ENCODE results near the gene SCARF2.
A peak's percentile ranks its signal among the peaks of the same experiment; 100 is the strongest.
"Not testable (repeated sequence)": the region's sequence is repeated elsewhere in the genome, so short reads cannot be mapped to it uniquely, and the experiment has no call there.

The SCARF2 gene

GRCh38 chr22:20406686-20407408 is 30.8 kb downstream of the SCARF2 start:
- DNase-seq = no peak

DNA sequence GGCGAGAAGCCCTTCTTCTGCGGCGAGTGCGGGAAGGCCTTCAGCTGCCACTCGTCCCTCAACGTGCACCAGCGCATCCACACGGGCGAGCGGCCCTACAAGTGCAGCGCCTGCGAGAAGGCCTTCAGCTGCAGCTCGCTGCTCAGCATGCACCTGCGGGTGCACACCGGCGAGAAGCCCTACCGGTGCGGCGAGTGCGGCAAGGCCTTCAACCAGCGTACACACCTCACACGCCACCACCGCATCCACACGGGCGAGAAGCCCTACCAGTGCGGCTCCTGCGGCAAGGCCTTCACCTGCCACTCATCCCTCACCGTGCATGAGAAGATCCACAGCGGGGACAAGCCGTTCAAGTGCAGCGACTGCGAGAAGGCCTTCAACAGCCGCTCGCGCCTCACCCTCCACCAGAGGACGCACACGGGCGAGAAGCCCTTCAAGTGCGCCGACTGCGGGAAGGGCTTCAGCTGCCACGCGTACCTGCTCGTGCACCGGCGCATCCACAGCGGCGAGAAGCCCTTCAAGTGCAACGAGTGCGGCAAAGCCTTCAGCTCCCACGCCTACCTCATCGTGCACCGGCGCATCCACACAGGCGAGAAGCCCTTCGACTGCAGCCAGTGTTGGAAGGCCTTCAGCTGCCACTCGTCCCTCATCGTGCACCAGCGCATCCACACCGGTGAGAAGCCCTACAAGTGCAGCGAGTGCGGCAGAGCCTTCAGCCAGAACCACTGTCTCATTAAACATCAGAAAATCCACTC is 31.5 kb downstream of the SCARF2 start:
- no peak for DNase-seq

- DNase-seq = no peak
Measured at GRCh38 chr22:20405291-20405930, 32.2 kb downstream of the SCARF2 start.

DNA sequence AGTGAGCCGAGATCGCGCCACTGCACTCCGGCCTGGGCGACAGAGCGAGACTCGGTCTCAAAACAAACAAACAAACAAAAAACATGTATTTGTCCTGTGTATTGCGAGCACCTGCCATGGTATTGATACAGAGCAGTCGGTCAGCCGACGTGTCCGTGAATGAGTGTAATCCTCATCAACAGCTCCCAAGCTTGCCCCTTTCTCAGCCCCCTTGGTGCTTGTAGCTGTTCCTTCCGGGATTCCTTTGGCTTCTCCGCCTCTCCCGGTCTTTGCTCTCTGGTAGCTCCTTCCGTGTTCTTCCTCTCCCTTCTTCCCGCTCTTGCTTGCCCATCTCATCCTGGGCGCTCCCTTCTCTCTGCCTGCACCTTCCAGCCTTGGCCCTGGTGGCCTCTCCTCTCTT is 32.7 kb downstream of the SCARF2 start:
- no peak for DNase-seq

GRCh38 chr22:20403779-20404140 is 33.9 kb downstream of the SCARF2 start:
- DNase-seq = no peak

GRCh38 chr22:20402960-20403778 is 34.5 kb downstream of the SCARF2 start:
- DNase-seq = no peak

GRCh38 chr22:20401376-20402014 is 36.1 kb downstream of the SCARF2 start:
- DNase-seq = no peak

DNA sequence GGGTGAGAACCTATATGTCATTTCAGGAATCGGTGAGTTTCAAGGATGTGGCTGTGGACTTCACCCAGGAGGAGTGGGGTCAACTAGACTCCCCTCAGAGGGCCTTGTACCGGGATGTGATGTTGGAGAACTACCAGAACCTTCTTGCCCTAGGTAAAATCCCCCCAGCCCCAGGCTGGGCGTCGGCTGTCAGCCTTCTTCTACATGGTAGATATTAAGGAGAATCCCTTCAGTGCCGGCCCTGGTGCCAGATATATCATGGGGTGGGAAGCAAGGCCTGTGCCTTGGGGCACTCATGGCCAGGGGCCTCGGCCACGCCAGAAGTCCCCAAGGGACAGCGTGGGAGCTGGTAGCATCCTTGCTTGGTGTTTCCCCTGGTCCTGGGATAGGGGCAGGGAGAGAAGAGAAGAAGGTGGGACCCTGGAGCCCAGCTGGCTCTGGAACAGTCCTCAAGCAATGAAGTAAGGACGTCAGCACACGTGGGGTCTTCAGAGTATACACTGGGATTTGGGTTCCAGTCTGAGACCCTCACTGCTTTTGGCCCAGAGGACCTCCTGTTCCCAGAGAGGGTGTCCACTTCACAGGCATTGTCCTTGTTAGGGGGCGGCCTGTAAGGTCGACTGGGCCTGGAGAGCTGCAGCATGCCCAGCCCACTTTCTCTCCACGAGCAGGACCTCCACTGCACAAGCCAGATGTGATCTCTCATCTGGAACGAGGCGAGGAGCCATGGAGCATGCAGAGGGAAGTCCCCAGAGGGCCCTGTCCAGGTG is 36.8 kb downstream of the SCARF2 start:
- DNase-seq = no peak

DNA sequence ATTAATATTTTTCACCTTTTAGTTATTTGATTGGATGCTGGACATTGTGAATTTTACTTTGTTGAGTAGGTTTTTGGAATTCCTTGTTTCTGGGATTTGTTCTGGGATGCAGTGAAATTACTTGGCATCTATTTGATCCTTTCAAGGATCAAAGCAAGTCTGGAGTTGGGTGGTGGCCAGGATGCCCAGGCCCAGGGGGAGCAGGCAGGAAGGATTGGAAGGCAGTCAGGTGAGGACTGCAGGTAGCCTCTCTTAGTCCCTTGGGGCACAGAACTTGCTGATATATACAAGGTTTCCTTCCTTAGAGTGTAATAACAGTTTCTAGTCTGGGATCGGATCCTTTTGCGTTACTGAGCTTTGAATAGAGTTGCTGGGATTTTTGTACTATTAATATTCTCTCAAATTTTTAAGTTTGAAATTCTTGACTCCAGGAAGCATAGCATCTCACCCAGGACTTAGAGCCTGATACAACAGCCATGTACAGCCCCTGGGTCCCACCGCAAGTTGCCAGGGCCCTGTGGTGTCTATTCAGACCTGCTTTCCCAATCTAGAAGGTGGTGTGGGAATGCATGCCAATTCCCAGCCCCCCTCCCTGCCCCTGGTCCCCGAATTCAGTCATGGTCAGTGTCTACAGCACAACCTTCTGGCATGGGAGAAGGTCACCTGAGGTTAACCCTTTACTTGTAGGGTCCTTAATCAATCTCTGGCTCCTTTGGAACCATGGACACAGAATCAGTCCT is 37.6 kb downstream of the SCARF2 start:
- no peak for DNase-seq

DNA sequence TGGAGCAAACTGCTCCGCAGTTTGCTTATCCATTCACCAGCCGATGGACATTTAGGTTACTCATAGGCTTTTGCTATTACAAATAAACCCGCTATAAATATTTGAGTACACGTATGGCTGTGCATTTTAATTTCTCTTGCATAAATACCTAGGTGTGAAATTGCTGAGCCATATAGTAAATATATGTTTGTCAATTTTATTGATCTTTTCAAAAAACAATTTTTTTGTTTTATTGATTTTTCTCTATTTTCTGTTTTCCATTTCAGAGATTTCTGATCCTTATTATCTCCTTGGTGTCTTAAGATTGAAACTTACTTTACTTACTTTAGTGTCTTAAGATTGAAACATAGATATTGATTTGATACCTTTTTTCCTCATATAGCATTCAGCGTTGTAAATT is 39.2 kb downstream of the SCARF2 start:
- no peak for DNase-seq

- no peak for DNase-seq
Measured at GRCh38 chr22:20397498-20397897, 40.1 kb downstream of the SCARF2 start.

DNA sequence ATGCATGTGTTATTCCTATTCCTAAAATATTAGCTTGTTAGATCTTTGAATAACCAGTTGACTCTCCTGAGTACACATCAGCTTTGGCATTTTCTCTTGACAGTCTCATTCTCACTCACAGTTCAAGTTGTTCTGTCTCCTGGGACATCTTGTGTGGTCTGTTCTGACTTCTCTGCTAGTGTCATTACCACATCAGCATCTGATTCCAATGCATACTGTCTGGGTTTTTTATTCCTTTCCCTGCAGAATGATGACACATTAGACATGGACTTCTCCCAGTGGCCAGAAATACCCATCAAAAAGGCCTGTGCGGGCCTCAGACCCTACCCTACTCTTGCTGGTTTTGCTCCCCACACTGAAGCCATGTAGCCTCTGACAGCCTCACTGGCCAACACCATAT is 41.0 kb downstream of the SCARF2 start:
- no peak for DNase-seq

DNA sequence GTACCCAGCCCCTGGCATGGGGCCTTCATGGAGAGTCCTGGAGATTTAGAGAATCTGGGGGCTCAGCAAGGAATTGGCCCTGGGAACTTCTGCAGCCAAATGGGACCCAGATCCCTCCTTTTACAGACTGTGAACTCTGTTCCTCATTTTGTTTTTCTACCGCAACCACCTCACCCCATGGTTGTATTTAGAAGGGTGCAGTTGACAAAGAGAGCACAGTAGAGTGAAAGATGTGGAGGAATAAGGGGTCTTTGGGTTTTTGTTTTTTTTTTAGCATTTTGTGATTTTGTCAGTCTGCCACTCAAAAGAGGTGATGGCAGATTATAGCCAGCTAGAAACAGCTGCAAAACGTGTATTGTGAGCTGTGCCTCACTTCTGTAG is 41.7 kb downstream of the SCARF2 start:
- DNase-seq = no peak

- no peak for DNase-seq
Measured at GRCh38 chr22:20395181-20395906, 42.3 kb downstream of the SCARF2 start.

DNA sequence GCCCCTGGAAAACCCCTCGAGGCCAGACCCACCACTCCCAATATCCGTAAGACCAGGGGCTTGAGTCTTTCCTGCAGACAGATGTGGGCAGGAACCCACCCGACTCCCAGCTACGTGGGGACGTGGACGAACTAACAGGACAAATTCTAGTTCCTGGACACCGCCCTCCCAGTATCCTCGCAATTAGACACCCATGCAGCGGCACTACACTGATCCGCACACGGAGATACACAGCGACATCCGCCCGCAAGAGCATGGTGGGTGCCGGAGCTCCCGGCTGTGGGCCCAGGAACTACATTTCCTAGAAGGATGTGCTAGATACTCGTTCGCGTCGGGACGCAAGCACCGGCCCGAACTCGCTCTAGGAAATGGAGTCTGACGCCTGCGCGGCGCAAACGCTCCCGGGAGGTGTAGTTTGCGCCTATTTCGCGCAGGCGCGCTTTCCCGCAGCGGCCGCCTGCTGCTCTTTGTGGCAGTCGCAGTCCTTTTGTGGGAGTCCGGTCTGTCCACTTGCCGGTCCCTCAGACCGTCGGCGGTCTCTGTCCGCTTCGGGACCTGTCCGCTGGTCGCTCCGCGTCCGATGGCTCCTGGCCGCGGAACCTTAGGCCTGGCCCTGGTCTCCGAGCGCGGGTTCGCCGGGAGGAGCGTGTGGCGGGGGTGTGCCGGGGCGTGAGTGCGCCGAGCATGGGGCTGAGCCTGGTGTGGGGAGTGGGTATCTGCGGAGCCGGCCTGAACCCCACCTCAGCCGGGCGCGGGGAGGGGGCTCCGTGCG is 43.7 kb downstream of the SCARF2 start, which contains the start of gene ZNF74:
ZNF74 (plus strand) TSS at position 447 of the 772 bp plus-strand sequence. CDS start 478 bp downstream, outside the sequence.
- DNase-seq = peak; percentile 95

DNA sequence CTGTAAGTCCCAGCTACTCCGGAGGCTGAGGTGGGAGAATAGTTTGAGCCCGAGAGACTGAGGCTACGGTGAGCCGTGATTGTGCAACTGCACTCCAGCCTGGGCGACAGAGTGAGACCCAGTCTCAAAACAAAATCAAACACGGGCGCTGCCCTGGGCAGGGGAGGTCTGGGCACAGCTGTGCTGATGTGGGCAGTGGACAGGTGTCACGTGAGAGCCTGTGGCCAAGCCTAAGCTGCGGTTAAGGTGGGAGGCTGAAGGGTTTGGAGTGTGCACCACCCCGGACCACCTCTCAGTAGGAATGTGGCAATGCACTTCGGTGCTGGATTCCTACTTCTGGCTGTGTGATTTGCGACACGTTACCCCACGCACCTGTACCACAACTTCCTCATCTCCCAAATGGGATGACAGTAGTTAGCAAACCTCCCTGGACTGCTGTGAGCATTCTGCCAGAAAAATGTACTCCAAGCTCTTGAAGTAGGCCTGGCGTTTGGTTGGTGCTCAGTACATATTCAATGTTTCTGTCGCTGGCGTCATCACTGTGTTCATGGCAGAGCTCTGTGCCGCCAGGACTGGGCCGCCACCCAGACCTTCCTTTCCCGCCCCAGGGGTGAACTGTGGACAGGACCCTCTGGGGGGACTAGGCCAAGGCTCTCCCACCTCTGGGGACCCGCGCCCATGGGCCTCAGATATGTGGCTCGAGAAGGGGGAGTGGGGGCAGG is 44.5 kb downstream of the SCARF2 start:
- no peak for DNase-seq

DNA sequence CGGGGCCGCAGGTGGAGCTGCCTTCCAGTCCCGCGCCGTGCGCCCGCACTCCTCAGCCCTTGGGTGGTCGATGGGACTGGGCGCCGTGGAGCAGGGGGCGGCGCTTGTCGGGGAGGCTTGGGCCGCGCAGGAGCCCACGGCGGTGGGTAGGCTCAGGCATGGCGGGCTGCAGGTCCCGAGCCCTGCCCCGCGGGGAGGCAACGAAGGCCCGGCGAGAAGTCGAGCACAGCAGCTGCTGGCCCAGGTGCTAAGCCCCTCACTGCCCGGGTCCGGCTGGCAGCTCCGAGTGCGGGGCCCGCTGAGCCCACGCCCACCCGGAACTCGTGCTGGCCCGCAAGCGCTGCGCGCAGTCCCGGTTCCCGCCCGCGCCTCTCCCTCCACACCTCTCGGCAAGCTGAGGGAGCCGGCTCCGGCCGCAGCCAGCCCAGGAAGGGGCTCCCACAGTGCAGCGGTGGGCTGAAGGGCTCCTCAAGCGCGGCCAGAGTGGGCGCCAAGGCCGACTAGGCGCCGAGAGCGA is 45.2 kb downstream of the SCARF2 start:
- not testable (repeated sequence) for DNase-seq

GRCh38 chr22:20391222-20391621 is 46.4 kb downstream of the SCARF2 start:
- DNase-seq = no peak
